SK-N-MC (cell line): Measurements from ENCODE around the gene RNF126.

ENCODE experiments used
- EZH2 ChIP-seq: fragments of 200-600 bp; sonication (generic); IDR thresholded peaks from one replicate; pipeline ENCODE4 v1.6.1; 2017; ENCODE audit warnings: antibody characterized with exemption
- FOXP2 ChIP-seq: optimal IDR thresholded peaks from 2 replicates; pipeline ENCODE3; 2011; ENCODE audit warnings: mild to moderate bottlenecking, moderate library complexity; ENCODE audit not compliant: insufficient read depth; ENCODE audit errors: extremely low read length, control extremely low read depth
- POLR2AphosphoS5 ChIP-seq: IDR thresholded peaks from 2 replicates; pipeline ENCODE4 v1.6.1; 2012; ENCODE audit warnings: mild to moderate bottlenecking, low read depth, low read length, borderline replicate concordance

GRCh38 chr19:709196-709964 lies 46.4 kb upstream of the RNF126 start:
- no peak for TF ChIP-seq POLR2AphosphoS5
- TF ChIP-seq EZH2: no peak
- TF ChIP-seq FOXP2: no peak
